Left renal pelvis (tissue), 4 donors: ENCODE data around the gene SLC5A4. TPM values are rescaled to one million over a fixed set of nuclear protein-coding genes. Genes with fewer than 3 reads are reported as not detected.
A peak's percentile ranks its signal among the peaks of the same experiment; 100 is the strongest.
"Not testable (repeated sequence)": the region's sequence is repeated elsewhere in the genome, so short reads cannot be mapped to it uniquely, and the experiment has no call there.

ENCODE experiments used
- DNase-seq, 4 donors: peaks; one replicate each; pipeline ENCODE4 v3.0.0-alpha.2; 2013; ENCODE audit warnings: low read depth in 4 of 4, low spot score in 3 of 4
- polyA plus RNA-seq, 4 donors: library from polyadenylated mRNA; unstranded; fragments of 120-200 nt; gene quantifications; one replicate each; pipeline ENCODE4 v1.2.1, GENCODE V29; 2013; ENCODE audit not compliant: insufficient read length in 4 of 4

SLC5A4 gene
- polyA plus RNA-seq, 4 donors = 0.72 to 2.5 (median 0.85) TPM

GRCh38 chr22:32202539-32203180 is 52.5 kb downstream of the SLC5A4 start:
- peak in 2 of 4 donors; percentile 39 to 42 for DNase-seq

- no peak for DNase-seq
These were observed 53.0 kb downstream of the SLC5A4 start for GRCh38 chr22:32202161-32202538.

- no peak for DNase-seq
These were observed 54.4 kb downstream of the SLC5A4 start for GRCh38 chr22:32200752-32201151.

- no peak for DNase-seq
These were observed 55.2 kb downstream of the SLC5A4 start for GRCh38 chr22:32199961-32200360.

GRCh38 chr22:32199341-32199740 is 55.8 kb downstream of the SLC5A4 start:
- DNase-seq = no peak

GRCh38 chr22:32197553-32198226 is 57.5 kb downstream of the SLC5A4 start:
- DNase-seq = not testable (repeated sequence)

GRCh38 chr22:32195900-32196299 is 59.2 kb downstream of the SLC5A4 start:
- DNase-seq = not testable (repeated sequence)

- not testable (repeated sequence) for DNase-seq
These were observed 61.8 kb downstream of the SLC5A4 start for GRCh38 chr22:32193346-32193745.

- DNase-seq = not testable (repeated sequence)
These were observed 64.1 kb downstream of the SLC5A4 start for GRCh38 chr22:32191021-32191420.

GRCh38 chr22:32185821-32186220 is 69.3 kb downstream of the SLC5A4 start:
- no peak for DNase-seq

- DNase-seq = no peak
These were observed 71.5 kb downstream of the SLC5A4 start for GRCh38 chr22:32183625-32184024.

- DNase-seq = no peak
These were observed 74.1 kb downstream of the SLC5A4 start for GRCh38 chr22:32181043-32181442.

GRCh38 chr22:32177221-32177765 is 77.9 kb downstream of the SLC5A4 start:
- DNase-seq = no peak

- peak in 1 of 4 donors; percentile 9 for DNase-seq
These were observed 79.2 kb downstream of the SLC5A4 start for GRCh38 chr22:32175683-32176644.

- no peak for DNase-seq
These were observed 80.0 kb downstream of the SLC5A4 start for GRCh38 chr22:32175115-32175514.

Other genes starting within 250 kb of the SLC5A4 start
- under 1 TPM; 0.25 to 0.52 (median 0.36) TPM for gene SLC5A1, start 212.1 kb downstream of the SLC5A4 start, polyA plus RNA-seq
- not detected for gene C22orf42, start 96.0 kb downstream of the SLC5A4 start, polyA plus RNA-seq
- gene RFPL2, start 50.3 kb downstream of the SLC5A4 start, polyA plus RNA-seq = under 1 TPM in 3 of 4 donors, not detected in 1; 0.20 to 0.67 (median 0.39) TPM
- gene RFPL3, start 102.5 kb upstream of the SLC5A4 start, polyA plus RNA-seq = not detected
- 100 to 1,000 TPM in 2 of 4 donors, 10 to 100 TPM in 2; 77.9 to 106 (median 102) TPM for gene RTCB, start 156.9 kb upstream of the SLC5A4 start, polyA plus RNA-seq
- gene BPIFC, start 209.1 kb upstream of the SLC5A4 start, polyA plus RNA-seq = not detected
- gene FBXO7, start 219.5 kb upstream of the SLC5A4 start, polyA plus RNA-seq = 100 to 1,000 TPM; 115 to 123 (median 118) TPM